ENCODE results near the gene TBC1D3B.
"Not testable (repeated sequence)": the region's sequence is repeated elsewhere in the genome, so short reads cannot be mapped to it uniquely, and the experiment has no call there.

The TBC1D3B gene

DNA sequence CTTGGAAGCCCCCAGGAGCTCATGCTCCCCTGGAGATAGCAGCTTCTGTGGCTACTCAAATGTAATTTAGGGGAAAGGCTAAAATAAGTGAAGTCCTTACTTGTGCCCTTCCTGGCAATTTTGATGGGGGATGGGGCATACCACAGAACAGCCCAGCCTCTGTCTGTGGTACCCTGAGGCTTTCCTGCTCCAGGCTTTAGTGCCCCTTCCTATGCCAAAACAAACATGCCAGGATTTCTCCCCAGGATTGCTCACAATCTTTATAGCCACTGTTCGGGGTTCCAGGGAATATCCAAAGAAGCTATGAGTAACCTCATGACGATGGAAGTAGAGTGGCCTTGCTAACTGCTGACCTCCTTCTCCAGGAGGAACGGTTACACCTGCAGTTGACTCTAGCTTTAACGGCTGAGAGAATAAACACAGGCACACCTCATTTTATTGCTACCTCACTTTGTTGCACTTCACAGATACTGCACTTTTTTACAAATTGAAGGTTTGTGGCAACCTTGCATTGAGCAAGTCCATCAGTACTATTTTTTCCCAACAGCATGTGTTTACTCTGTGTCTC lies 47.9 kb downstream of the TBC1D3B start:
- TF ChIP-seq, protein P1, sequence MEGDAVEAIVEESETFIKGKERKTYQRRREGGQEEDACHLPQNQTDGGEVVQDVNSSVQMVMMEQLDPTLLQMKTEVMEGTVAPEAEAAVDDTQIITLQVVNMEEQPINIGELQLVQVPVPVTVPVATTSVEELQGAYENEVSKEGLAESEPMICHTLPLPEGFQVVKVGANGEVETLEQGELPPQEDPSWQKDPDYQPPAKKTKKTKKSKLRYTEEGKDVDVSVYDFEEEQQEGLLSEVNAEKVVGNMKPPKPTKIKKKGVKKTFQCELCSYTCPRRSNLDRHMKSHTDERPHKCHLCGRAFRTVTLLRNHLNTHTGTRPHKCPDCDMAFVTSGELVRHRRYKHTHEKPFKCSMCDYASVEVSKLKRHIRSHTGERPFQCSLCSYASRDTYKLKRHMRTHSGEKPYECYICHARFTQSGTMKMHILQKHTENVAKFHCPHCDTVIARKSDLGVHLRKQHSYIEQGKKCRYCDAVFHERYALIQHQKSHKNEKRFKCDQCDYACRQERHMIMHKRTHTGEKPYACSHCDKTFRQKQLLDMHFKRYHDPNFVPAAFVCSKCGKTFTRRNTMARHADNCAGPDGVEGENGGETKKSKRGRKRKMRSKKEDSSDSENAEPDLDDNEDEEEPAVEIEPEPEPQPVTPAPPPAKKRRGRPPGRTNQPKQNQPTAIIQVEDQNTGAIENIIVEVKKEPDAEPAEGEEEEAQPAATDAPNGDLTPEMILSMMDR (IDR thresholded peaks at IDR 0.05; ENCODE audit: low read depth, low read length): no peak
- no peak overlapping the region for H3K4me3 ChIP-seq (ENCODE audit: low read depth, low read length)
- peaks cover 16% of the 10 kb centered on the region for H3K9me3 ChIP-seq (ENCODE audit: severe bottlenecking)
- H3K27me3 ChIP-seq (ENCODE audit: insufficient read depth, low read depth, severe bottlenecking): no peaks in the 10 kb centered on the region
- no peak for DNase-seq
- H3K36me3 ChIP-seq: no peaks in the 10 kb centered on the region
- H3K27ac ChIP-seq: no peak overlapping the region

DNA sequence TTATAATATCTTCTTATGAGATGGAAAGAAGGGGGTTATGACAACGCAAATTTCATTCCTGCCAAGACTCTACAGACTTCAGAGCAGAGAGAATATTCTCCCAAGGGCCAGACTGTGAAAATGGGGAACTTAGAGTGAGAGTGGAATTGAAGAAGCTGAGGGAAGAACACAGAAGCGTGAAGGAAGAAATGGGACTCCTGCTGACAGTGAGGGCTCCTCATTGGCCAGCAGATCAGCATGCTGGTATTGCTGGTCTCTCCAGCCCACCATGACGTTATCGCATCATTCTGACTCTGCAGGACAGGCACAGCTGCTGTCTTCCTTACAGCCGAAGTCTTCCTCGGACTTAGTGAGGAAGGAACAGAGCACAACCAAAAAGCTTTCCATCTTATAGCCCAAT lies 48.5 kb downstream of the TBC1D3B start:
- Histone ChIP-seq H3K36me3 (no peaks in the 10 kb centered on the region), H3K4me3 (ENCODE audit: low read depth, low read length) (no peak overlapping the region), H3K9me3 (ENCODE audit: severe bottlenecking) (peaks cover 16% of the 10 kb centered on the region), H3K27ac (no peak overlapping the region), H3K27me3 (ENCODE audit: insufficient read depth, low read depth, severe bottlenecking) (no peaks in the 10 kb centered on the region)
- TF ChIP-seq, protein P1 (IDR thresholded peaks at IDR 0.05; ENCODE audit: low read depth, low read length): no peak
- no peak for DNase-seq

DNA sequence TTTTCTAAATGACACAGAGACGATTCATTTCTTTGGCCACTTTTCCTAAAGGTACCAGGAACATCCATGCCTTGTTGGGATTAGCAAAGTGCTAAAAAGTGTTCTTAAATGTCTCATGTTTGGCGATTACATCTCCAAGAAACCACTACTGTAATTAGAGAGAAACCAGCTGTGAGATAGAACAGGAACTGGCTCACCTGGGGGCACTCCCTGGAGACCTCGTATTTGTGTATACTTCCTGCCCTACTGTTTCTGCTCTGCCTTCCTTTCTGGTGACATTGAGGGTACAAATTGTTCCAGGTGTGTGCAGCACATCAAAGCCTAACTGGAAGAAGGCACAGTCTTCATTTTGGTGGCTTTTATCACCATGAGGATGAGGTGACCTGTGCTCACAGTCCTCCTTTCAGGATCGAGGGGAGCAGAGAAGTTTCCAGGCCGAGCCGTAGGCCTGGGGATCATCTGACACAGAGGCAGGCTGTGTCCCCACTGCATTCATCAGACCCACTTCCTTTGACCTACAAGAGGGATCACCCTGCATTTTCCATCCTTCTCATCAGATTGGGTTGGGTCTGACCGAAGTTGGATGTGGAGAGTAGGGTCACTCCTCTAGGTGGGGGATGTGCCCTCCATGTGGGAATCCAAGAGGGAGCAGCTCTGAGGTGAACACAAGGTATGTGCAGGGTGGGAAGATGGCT lies 49.1 kb downstream of the TBC1D3B start:
- H3K36me3 ChIP-seq: no peaks in the 10 kb centered on the region
- TF ChIP-seq, protein P1 (IDR thresholded peaks at IDR 0.05; ENCODE audit: low read depth, low read length): no peak
- H3K4me3 ChIP-seq (ENCODE audit: low read depth, low read length): no peak overlapping the region
- H3K27me3 ChIP-seq (ENCODE audit: insufficient read depth, low read depth, severe bottlenecking): no peaks in the 10 kb centered on the region
- DNase-seq: no peak
- H3K27ac ChIP-seq: no peak overlapping the region
- H3K9me3 ChIP-seq (ENCODE audit: severe bottlenecking): peaks cover 16% of the 10 kb centered on the region

DNA sequence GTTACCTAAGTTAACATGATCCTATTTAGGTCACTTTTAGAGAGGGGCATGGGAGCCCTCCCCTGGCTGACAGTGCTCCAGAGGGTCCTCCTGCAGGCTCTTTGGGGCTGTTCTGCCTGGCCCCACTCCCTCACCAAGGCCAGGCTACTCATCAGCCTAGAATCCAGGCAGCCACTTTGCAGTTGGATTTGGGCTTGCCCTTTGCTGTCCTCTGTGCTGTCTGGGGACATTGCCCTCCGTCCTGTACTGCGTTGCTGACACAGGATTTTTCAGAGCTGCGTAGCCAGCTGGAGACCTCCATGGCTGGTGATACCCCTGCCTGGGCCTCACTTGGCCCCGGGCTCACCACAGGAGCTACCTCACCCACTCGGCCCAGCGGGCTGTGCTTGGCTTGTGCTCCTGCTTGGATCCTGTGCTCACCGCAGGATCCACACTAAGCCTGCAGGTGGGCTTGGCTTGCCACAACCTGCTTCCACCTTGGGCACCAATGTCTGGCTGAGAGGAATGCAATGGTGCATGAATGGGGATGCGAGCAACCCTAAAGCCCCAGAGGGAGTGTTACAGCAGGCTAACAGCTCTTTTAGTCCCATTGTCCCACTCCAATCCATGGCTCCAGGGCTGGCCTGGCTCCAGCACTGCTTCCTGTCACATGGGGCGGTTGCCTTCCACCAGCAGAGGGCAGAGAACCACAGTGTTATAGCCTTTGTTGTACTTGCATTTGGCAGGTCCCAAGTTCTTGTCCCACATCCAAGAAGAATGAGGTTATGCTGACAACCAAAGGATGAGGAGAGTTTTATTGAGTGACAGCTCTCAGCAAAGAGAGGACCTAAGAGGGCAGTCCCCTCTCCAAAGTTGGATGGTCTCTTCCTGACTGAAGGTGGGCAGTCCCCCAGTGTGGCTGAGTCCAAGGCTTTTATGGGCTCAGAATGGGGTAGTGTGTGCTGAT lies 51.3 kb downstream of the TBC1D3B start:
- H3K27me3 ChIP-seq (ENCODE audit: insufficient read depth, low read depth, severe bottlenecking): no peaks in the 10 kb centered on the region
- H3K9me3 ChIP-seq (ENCODE audit: severe bottlenecking): peaks cover 16% of the 10 kb centered on the region
- H3K36me3 ChIP-seq: no peaks in the 10 kb centered on the region
- no peak for DNase-seq
- TF ChIP-seq, protein P1 (IDR thresholded peaks at IDR 0.05; ENCODE audit: low read depth, low read length): no peak
- no peak overlapping the region for H3K4me3 ChIP-seq (ENCODE audit: low read depth, low read length)
- no peak overlapping the region for H3K27ac ChIP-seq

DNA sequence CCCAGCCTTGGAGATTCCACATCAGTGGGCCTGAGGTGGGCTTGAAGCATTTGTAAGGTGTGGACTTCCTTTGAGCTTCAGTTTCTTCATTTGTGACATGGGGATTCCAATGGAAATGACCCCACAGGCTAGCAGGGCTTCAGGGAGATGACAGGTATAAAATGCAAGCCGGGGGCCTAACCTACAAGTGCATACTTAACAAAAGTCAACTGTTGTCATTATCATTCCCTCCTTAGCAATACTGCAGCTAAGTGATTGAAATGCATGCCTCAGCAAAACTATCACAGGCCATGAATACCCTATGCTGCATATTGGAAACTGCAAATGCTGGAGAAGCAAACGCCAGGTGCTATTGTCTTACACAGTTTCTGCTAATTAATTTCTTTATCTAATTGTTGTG lies 53.0 kb downstream of the TBC1D3B start:
- no peak overlapping the region for H3K27ac ChIP-seq
- H3K9me3 ChIP-seq (ENCODE audit: severe bottlenecking): peaks cover 16% of the 10 kb centered on the region
- H3K27me3 ChIP-seq (ENCODE audit: insufficient read depth, low read depth, severe bottlenecking): no peaks in the 10 kb centered on the region
- DNase-seq: no peak
- TF ChIP-seq, protein P1 (IDR thresholded peaks at IDR 0.05; ENCODE audit: low read depth, low read length): no peak
- H3K36me3 ChIP-seq: no peaks in the 10 kb centered on the region
- H3K4me3 ChIP-seq (ENCODE audit: low read depth, low read length): no peak overlapping the region

DNA sequence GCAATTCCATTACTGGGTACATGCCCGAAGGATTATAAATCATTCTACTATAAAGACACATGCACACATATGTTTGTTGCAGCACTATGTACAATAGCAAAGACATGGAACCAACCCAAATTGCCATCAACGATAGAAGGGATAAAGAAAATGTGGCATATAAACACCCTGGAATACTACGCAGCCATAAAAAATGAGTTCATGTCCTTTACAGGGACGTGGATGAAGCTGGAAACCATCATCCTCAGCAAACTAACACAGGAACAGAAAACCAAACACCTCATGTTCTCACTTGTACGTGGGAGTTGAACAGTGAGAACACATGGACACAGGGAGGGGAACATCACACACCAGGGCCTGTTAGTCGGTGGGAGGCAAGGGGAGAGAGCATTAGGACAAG lies 55.3 kb downstream of the TBC1D3B start:
- not testable (repeated sequence) for H3K27ac ChIP-seq; H3K36me3 ChIP-seq; H3K27me3 ChIP-seq (ENCODE audit: insufficient read depth, low read depth, severe bottlenecking); H3K4me3 ChIP-seq (ENCODE audit: low read depth, low read length); DNase-seq
- peaks cover 12% of the 10 kb centered on the region for H3K9me3 ChIP-seq (ENCODE audit: severe bottlenecking)

Data from WERI-Rb-1 (cell line).